Transverse colon (tissue), 4 donors: Measurements from ENCODE around the gene ANP32A.

Experiments used
- POLR2A ChIP-seq: fragments of 450-650 bp; IDR thresholded peaks from one replicate; pipeline ENCODE4 v1.6.1; 2016; ENCODE audit warnings: antibody characterized with exemption, mild to moderate bottlenecking, moderate library complexity
- POLR2AphosphoS5 ChIP-seq, 3 donors: sonication (generic); formaldehyde crosslinking; IDR thresholded peaks; one replicate each; pipeline ENCODE4 v1.6.1; 2016; ENCODE audit warnings: antibody characterized with exemption in 3 of 3
- TF ChIP-seq, protein P1 (sequence below), 5 experiments: fragments of 200-600 bp in 3 of 5; fragments of 450-650 bp in 2 of 5; sonication (generic) in 3 of 5; IDR thresholded peaks; 1 replicate in 2 of 5; 2 replicates in 3 of 5; pipeline ENCODE4 v1.5.1; 2016 to 2017; ENCODE audit warnings: antibody characterized with exemption in 5 of 5, inconsistent platforms in 3 of 5, mild to moderate bottlenecking in 2 of 5, moderate library complexity in 1 of 5

DNA sequence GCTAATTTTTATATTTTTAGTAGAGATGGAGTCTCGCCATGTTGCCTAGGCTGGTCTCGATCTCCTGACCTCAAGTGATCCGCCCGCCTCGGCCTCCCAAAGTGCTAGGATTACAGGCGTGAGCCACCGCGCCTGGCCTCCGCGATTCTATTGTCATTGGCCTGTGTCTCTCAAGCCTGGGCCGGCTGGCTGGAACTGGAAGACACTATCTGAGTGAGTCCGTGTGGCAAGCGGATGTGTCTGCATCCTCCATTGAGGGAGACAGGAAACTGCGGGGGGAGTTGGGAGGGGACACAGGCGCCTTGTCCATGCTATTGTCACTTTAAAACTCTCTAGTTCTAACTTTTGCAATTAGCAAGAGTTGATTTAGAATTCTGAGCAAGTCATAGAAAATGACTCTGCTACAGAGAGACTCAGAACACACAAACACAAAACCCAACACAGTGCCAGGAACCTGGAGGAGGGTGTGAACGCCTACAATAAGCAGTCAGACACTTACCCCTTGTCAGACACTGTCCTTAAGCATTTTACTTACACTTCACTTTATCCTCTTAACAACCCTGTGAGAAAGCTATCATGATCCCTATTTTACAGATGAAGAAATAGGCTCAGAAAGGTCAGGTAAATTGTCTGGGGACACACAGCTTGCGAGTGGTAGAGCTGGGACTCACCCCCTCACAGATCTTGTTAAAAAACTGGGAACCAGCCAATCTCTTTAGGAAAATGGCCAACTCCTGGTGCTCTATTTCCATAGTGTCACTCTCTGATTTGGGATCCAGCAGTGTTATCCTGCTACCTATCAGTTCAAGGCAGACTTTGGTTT, 38.7 kb downstream of the ANP32A start:
- TF ChIP-seq, protein P1, sequence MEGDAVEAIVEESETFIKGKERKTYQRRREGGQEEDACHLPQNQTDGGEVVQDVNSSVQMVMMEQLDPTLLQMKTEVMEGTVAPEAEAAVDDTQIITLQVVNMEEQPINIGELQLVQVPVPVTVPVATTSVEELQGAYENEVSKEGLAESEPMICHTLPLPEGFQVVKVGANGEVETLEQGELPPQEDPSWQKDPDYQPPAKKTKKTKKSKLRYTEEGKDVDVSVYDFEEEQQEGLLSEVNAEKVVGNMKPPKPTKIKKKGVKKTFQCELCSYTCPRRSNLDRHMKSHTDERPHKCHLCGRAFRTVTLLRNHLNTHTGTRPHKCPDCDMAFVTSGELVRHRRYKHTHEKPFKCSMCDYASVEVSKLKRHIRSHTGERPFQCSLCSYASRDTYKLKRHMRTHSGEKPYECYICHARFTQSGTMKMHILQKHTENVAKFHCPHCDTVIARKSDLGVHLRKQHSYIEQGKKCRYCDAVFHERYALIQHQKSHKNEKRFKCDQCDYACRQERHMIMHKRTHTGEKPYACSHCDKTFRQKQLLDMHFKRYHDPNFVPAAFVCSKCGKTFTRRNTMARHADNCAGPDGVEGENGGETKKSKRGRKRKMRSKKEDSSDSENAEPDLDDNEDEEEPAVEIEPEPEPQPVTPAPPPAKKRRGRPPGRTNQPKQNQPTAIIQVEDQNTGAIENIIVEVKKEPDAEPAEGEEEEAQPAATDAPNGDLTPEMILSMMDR (IDR thresholded peaks at IDR 0.05) = no peak
- no peak for TF ChIP-seq POLR2AphosphoS5 (IDR thresholded peaks at IDR 0.05)
- no peak for TF ChIP-seq POLR2A
